Activated naive CD8-positive, alpha-beta T cell treated with anti-CD3 and anti-CD28 coated beads, Interleukin-2, amount 50 U/mL, for 16 hours (primary cell): ENCODE data around the gene DEFB128.

ENCODE experiments used
- DNase-seq: peaks from one replicate; pipeline ENCODE4 v3.0.0-alpha.2; 2020; ENCODE audit warnings: low read depth, low spot score

DEFB128 gene

GRCh38 chr20:152131-152530, 37.4 kb downstream of the DEFB128 start:
- no peak for DNase-seq

DNA sequence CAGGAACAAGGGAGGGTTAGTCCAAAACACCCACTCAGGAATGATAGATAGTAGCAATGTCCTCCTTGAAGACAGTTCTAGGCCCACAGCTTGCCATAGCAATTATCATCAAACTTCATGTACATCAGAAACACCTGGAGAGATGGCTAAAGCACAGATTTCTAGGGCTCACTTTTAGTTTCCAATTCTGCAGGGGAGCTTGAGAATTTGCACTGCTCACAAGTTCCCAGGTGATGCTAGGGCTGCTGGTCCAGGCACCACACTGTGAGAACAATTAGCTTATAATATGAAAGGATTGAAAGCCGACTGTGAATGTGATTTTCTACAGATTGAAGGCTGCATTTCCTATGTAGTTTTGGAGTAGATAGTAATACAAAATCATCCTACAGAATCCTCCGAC, 43.6 kb downstream of the DEFB128 start:
- DNase-seq = no peak

DNA sequence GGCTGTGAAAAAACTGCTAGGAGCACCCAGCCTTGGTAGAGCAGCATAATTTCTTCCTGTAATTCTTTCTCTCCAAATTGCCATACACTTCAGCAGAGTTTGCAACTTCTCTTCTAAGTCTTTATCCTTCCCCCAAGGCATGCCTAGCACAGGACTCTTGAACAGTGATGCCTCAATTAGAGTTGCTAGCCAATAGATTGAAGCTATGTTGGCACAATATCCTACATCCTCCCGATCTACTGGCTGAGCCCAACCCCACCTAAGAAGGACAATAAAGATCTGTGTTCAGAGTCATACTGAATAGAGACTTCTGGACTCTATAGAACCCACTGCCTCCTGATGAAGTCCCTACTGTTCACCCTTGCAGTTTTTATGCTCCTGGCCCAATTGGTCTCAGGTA, 47.2 kb downstream of the DEFB128 start, which contains the start of gene DEFB126:
TSS of gene DEFB126 (plus strand) at position 301 of the 400 bp plus-strand sequence. CDS start at position 340, 39 bp downstream.
- no peak for DNase-seq
